SU-DHL-6 (cell line): ENCODE results near the gene S100A9.

ENCODE experiments used
- H2AFZ ChIP-seq: fragments of 200-600 bp; sonication (generic); 2 replicates; pipeline ENCODE4 v1.6.1; 2014; ENCODE audit warnings: low read depth, mild to moderate bottlenecking, moderate library complexity, mixed read lengths, antibody characterized with exemption, low read length; ENCODE audit not compliant: severe bottlenecking
- H3F3A ChIP-seq: fragments of 200-600 bp; shearing (Covaris generic); 2 replicates; pipeline ENCODE4 v1.6.0; 2016; ENCODE audit warnings: antibody characterized with exemption, mild to moderate bottlenecking; ENCODE audit not compliant: insufficient read depth
- H3K27ac ChIP-seq: fragments of 200-600 bp; sonication (generic); 2 replicates; pipeline ENCODE4 v1.5.1; 2016; ENCODE audit warnings: low read depth, mild to moderate bottlenecking, low read length, moderate library complexity, mixed read lengths
- H3K27me3 ChIP-seq: fragments of 200-600 bp; sonication (generic), shearing (Covaris generic); 2 replicates; pipeline ENCODE4 v1.6.0; 2014; ENCODE audit warnings: mild to moderate bottlenecking, low read length
- H3K36me3 ChIP-seq: fragments of 200-600 bp; sonication (generic); 2 replicates; pipeline ENCODE4 v1.6.1; 2014; ENCODE audit warnings: mild to moderate bottlenecking, low read length, mixed read lengths
- H3K4me2 ChIP-seq: fragments of 300-600, 200-600 bp; shearing (Covaris generic), sonication (generic); 2 replicates; pipeline ENCODE4 v1.6.0; 2014; ENCODE audit warnings: low read length, low read depth, mild to moderate bottlenecking; ENCODE audit not compliant: poor library complexity, severe bottlenecking
- H3K4me3 ChIP-seq: fragments of 200-600 bp; sonication (generic); 2 replicates; pipeline ENCODE4 v1.5.1; 2014; ENCODE audit warnings: antibody characterized with exemption, low read length, mild to moderate bottlenecking, mixed read lengths; ENCODE audit not compliant: insufficient read depth, poor library complexity, severe bottlenecking
- H3K79me2 ChIP-seq: fragments of 200-600 bp; sonication (generic); 2 replicates; pipeline ENCODE4 v1.6.1; 2014; ENCODE audit warnings: mild to moderate bottlenecking, low read length, moderate library complexity; ENCODE audit not compliant: insufficient read depth
- H3K9ac ChIP-seq: fragments of 200-600 bp; sonication (generic); 2 replicates; pipeline ENCODE4 v1.7.0; 2014; ENCODE audit warnings: mild to moderate bottlenecking, low read length
- H3K9me2 ChIP-seq: fragments of 200-600 bp; sonication (generic); replicated peaks from 2 replicates; pipeline ENCODE4 v1.6.1; 2014; ENCODE audit warnings: low read length; ENCODE audit not compliant: insufficient read depth
- H3K9me3 ChIP-seq: fragments of 200-600 bp; sonication (generic); 2 replicates; pipeline ENCODE4 v1.6.1; 2014; ENCODE audit warnings: low read length, mixed read lengths; ENCODE audit not compliant: insufficient read depth
- H4K20me1 ChIP-seq: fragments of 200-600 bp; sonication (generic); 2 replicates; pipeline ENCODE4 v1.6.1; 2014; ENCODE audit warnings: low read depth, mild to moderate bottlenecking, antibody characterized with exemption, low read length, moderate library complexity, mixed read lengths
- EZH2phosphoT487 ChIP-seq: fragments of 200-600 bp; sonication (generic), shearing (Covaris generic); conservative IDR thresholded peaks from 2 replicates; pipeline ENCODE4 v1.6.1; 2018; ENCODE audit warnings: mild to moderate bottlenecking, antibody characterized with exemption, low read length, moderate library complexity, mixed read lengths
- TF ChIP-seq, protein P1 (sequence below): fragments of 200-600 bp; sonication (generic); IDR thresholded peaks from one replicate; pipeline ENCODE4 v1.5.1; 2017; ENCODE audit warnings: antibody characterized with exemption, mild to moderate bottlenecking, low read length, moderate library complexity; ENCODE audit not compliant: insufficient read depth, poor library complexity, severe bottlenecking

S100A9 gene

DNA sequence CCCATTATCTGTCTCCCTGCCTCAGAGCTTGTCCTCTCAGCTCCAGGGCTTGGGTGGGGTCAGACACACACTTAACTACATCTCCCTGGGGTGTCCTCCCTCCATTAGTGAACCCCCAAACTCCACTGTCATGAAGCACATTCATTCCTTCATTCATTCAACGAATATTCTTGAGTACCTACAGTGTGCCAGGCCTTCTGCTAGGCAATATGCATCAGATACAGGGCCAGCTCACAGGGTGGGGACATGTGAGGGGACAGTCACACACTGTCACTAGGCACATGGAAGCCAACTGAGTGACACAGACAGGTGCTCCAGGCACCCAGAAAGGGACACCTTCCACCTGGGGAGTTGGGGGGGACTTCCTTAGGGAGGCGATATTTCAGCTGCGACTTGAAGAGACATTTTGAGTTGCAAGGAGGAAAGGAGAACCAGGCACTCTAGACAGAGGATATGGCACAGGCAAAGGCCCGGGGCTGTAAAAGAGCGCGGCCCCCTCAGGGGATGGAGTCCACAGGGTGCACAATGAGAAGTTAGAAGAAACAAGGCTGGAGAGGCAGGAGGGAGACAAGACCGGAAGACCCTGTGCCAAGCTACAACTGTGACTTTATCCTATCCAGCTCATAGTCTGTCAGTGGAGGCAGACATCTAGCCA is 41.9 kb downstream of the S100A9 start:
- H3K4me3 ChIP-seq = no peak overlapping the region
- TF ChIP-seq, protein P1, sequence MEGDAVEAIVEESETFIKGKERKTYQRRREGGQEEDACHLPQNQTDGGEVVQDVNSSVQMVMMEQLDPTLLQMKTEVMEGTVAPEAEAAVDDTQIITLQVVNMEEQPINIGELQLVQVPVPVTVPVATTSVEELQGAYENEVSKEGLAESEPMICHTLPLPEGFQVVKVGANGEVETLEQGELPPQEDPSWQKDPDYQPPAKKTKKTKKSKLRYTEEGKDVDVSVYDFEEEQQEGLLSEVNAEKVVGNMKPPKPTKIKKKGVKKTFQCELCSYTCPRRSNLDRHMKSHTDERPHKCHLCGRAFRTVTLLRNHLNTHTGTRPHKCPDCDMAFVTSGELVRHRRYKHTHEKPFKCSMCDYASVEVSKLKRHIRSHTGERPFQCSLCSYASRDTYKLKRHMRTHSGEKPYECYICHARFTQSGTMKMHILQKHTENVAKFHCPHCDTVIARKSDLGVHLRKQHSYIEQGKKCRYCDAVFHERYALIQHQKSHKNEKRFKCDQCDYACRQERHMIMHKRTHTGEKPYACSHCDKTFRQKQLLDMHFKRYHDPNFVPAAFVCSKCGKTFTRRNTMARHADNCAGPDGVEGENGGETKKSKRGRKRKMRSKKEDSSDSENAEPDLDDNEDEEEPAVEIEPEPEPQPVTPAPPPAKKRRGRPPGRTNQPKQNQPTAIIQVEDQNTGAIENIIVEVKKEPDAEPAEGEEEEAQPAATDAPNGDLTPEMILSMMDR = no peak
- TF ChIP-seq EZH2phosphoT487 = no peak
- H4K20me1 ChIP-seq = no peaks in the 10 kb centered on the region
- H3K79me2 ChIP-seq = no peaks in the 10 kb centered on the region
- no peak overlapping the region for H3K9ac ChIP-seq
- no peak overlapping the region for H3K27ac ChIP-seq
- no peaks in the 10 kb centered on the region for H3F3A ChIP-seq
- no peaks in the 10 kb centered on the region for H3K36me3 ChIP-seq
- no peak overlapping the region for H3K4me2 ChIP-seq
- no peaks in the 10 kb centered on the region for H3K9me3 ChIP-seq
- H3K27me3 ChIP-seq = no peaks in the 10 kb centered on the region
- H2AFZ ChIP-seq = no peak overlapping the region
- no peaks in the 10 kb centered on the region for H3K9me2 ChIP-seq

DNA sequence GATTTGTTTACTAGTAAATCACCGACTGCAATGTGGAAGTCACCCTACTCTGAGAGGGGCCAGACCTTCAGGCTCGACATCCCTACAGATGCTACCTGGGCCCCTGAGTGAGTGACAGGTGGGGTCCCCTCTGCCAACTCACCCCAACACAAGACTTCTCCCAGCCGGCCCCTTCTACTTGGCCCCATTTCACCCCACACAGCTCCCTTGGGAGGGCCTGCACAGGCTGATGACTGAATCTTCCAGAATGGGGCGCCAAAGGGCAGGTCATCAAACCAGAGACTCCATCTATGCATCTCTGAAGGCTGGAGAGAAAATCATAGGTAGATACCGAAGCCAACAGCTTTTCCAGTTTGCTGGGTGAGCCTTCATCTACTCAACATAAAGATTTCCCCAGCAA is 42.6 kb downstream of the S100A9 start:
- no peaks in the 10 kb centered on the region for H3K9me2 ChIP-seq
- no peaks in the 10 kb centered on the region for H3K27me3 ChIP-seq
- no peaks in the 10 kb centered on the region for H4K20me1 ChIP-seq
- no peak overlapping the region for H2AFZ ChIP-seq
- H3F3A ChIP-seq = no peaks in the 10 kb centered on the region
- no peak overlapping the region for H3K4me2 ChIP-seq
- no peak for TF ChIP-seq EZH2phosphoT487
- TF ChIP-seq, protein P1 = no peak
- no peak overlapping the region for H3K4me3 ChIP-seq
- no peak overlapping the region for H3K9ac ChIP-seq
- no peaks in the 10 kb centered on the region for H3K79me2 ChIP-seq
- H3K27ac ChIP-seq = no peak overlapping the region
- no peaks in the 10 kb centered on the region for H3K9me3 ChIP-seq
- no peaks in the 10 kb centered on the region for H3K36me3 ChIP-seq

DNA sequence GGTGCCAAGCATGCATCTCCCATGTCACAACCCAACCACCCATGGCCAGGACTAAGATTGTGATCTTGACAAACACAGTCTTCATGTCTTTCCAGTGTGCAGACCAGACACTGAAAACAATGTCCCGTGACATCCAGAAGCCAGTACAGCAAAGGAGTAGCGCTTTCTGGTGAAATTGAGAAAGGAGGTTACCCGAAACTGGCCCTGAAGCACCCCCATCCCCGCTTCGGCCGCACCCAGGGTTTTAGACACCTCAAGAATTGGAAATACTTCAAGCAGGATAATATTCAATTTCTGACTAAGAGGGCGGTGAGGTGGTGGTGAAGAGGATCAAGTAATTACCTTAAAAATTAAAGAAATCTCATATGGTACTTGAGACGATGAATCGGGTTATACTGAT is 43.8 kb downstream of the S100A9 start:
- Histone ChIP-seq H3F3A (no peaks in the 10 kb centered on the region), H2AFZ (no peak overlapping the region), H3K36me3 (no peaks in the 10 kb centered on the region), H3K9ac (no peak overlapping the region), H3K27me3 (no peaks in the 10 kb centered on the region), H3K9me2 (no peaks in the 10 kb centered on the region), H3K79me2 (no peaks in the 10 kb centered on the region), H3K27ac (no peak overlapping the region), H3K4me3 (no peak overlapping the region), H3K4me2 (no peak overlapping the region), H3K9me3 (no peaks in the 10 kb centered on the region), H4K20me1 (no peaks in the 10 kb centered on the region)
- no peak for TF ChIP-seq EZH2phosphoT487
- TF ChIP-seq, protein P1 = no peak
